Femur (tissue), 1 donor: ENCODE data around the gene GOLGA2.
"Not testable (repeated sequence)": the region's sequence is repeated elsewhere in the genome, so short reads cannot be mapped to it uniquely, and the experiment has no call there.

Experiments used
- DNase-seq: peaks from one replicate; pipeline ENCODE4 v3.0.0-alpha.2; 2017

GOLGA2 gene

GRCh38 chr9:128288273-128289004, 12.6 kb upstream of the GOLGA2 start:
- no peak for DNase-seq

GRCh38 chr9:128286440-128286839, 10.6 kb upstream of the GOLGA2 start:
- peak; percentile 81 for DNase-seq

- no peak for DNase-seq
These were observed 9.4 kb upstream of the GOLGA2 start for GRCh38 chr9:128285033-128285784.

GRCh38 chr9:128282500-128282899, 6.7 kb upstream of the GOLGA2 start:
- DNase-seq, result no peak

GRCh38 chr9:128280084-128280622, 4.3 kb upstream of the GOLGA2 start:
- no peak for DNase-seq

- not testable (repeated sequence) for DNase-seq
These were observed 3.6 kb upstream of the GOLGA2 start for GRCh38 chr9:128279088-128280073.

- DNase-seq, result no peak
These were observed 915 bp upstream of the GOLGA2 start for GRCh38 chr9:128276574-128277270.

- DNase-seq, result peak; percentile 100
These were observed 284 bp upstream of the GOLGA2 start, which contains the start of gene SWI5 for GRCh38 chr9:128276008-128276573. TSS of gene SWI5 (plus strand) at chr9:128276276.

GRCh38 chr9:128274245-128274644, 1.6 kb downstream of the GOLGA2 start:
- DNase-seq, result no peak

GRCh38 chr9:128271512-128271911, 4.3 kb downstream of the GOLGA2 start:
- DNase-seq, result no peak

GRCh38 chr9:128271112-128271511, 4.7 kb downstream of the GOLGA2 start:
- DNase-seq, result no peak

- DNase-seq, result no peak
These were observed 8.8 kb downstream of the GOLGA2 start for GRCh38 chr9:128266868-128267590.

- no peak for DNase-seq
These were observed 10.4 kb downstream of the GOLGA2 start for GRCh38 chr9:128265348-128265847.

GRCh38 chr9:128262687-128263086, 13.1 kb downstream of the GOLGA2 start:
- no peak for DNase-seq

GRCh38 chr9:128260340-128260739, 15.5 kb downstream of the GOLGA2 start:
- DNase-seq, result no peak

- no peak for DNase-seq
These were observed 16.7 kb downstream of the GOLGA2 start for GRCh38 chr9:128259156-128259555.

GRCh38 chr9:128258326-128258725, 17.5 kb downstream of the GOLGA2 start:
- no peak for DNase-seq

GRCh38 chr9:128257907-128258306, 17.9 kb downstream of the GOLGA2 start:
- no peak for DNase-seq

- DNase-seq, result peak; percentile 26
These were observed 18.6 kb downstream of the GOLGA2 start for GRCh38 chr9:128257086-128257825.
